ENCODE measurements around the gene FOXK2. TPM values are rescaled to one million over a fixed set of nuclear protein-coding genes. Genes with fewer than 3 reads are reported as not detected.
A peak's percentile ranks its signal among the peaks of the same experiment; 100 is the strongest.

FOXK2 gene
- total RNA-seq, 4 donors from 2014 or later, result 40.6 to 67.7 (median 61.1) TPM

- no peaks in the 10 kb centered on the region for H3K36me3 ChIP-seq
- H3K27ac ChIP-seq, result peak overlapping the region in 1 of 4 donors; percentile 60
- no peaks in the 10 kb centered on the region for H3K9me3 ChIP-seq
- H3K4me1 ChIP-seq, result peaks cover 0 to 18% (median 2%) of the 10 kb centered on the region in 4 donors
- TF ChIP-seq CTCF (IDR thresholded peaks at IDR 0.05), result no peak
- DNase-seq, result no peak
- H3K27me3 ChIP-seq, result no peaks in the 10 kb centered on the region
- peak overlapping the region in 1 of 4 donors; percentile 5 for H3K4me3 ChIP-seq
Measured at GRCh38 chr17:82544431-82545070, 25.0 kb downstream of the FOXK2 start.

GRCh38 chr17:82545071-82545462 lies 25.5 kb downstream of the FOXK2 start:
- peak overlapping the region in 1 of 4 donors; percentile 5 for H3K4me3 ChIP-seq
- H3K27ac ChIP-seq, result peak overlapping the region in 1 of 4 donors; percentile 60
- peaks cover 0 to 20% (median 2%) of the 10 kb centered on the region in 4 donors for H3K4me1 ChIP-seq
- H3K9me3 ChIP-seq, result no peaks in the 10 kb centered on the region
- TF ChIP-seq CTCF (IDR thresholded peaks at IDR 0.05) (no peak), POLR2A (IDR thresholded peaks at IDR 0.05) (no peak)
- H3K36me3 ChIP-seq, result no peaks in the 10 kb centered on the region
- H3K27me3 ChIP-seq, result no peaks in the 10 kb centered on the region
- no peak for DNase-seq

DNA sequence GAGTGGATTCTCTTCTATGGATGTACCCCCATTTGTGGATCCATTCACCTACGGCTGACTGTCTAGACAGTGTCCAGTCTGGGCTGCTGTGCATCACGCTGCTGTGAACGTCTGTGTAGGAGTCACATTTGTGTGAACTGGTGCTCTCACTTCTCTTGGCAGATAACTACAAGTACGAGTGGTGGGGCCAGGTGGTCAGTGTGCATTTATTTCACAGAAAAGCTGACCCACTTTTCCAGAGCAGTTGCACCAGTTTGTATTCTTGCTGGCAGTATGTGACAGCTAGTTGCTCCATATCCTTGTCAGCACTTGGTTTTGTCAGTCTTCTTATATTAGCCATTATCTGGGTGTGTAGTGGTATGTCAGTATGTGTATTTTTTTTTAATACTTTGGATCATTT lies 28.4 kb downstream of the FOXK2 start:
- Histone ChIP-seq H3K9me3 (no peaks in the 10 kb centered on the region), H3K27me3 (no peaks in the 10 kb centered on the region), H3K4me1 (peaks cover 0 to 30% (median 4%) of the 10 kb centered on the region in 4 donors), H3K4me3 (no peak overlapping the region), H3K36me3 (no peaks in the 10 kb centered on the region), H3K27ac (no peak overlapping the region)
- DNase-seq, result no peak
- no peak for TF ChIP-seq POLR2A (IDR thresholded peaks at IDR 0.05)
- TF ChIP-seq CTCF (IDR thresholded peaks at IDR 0.05), result no peak

GRCh38 chr17:82548681-82549303 lies 29.3 kb downstream of the FOXK2 start:
- no peaks in the 10 kb centered on the region for H3K9me3 ChIP-seq
- H3K27ac ChIP-seq, result peak overlapping the region in 1 of 4 donors; percentile 52
- H3K27me3 ChIP-seq, result no peaks in the 10 kb centered on the region
- no peaks in the 10 kb centered on the region for H3K36me3 ChIP-seq
- no peak for TF ChIP-seq POLR2A (IDR thresholded peaks at IDR 0.05)
- TF ChIP-seq CTCF (IDR thresholded peaks at IDR 0.05), result no peak
- no peak overlapping the region for H3K4me3 ChIP-seq
- DNase-seq, result no peak
- peaks cover 0 to 30% (median 4%) of the 10 kb centered on the region in 4 donors for H3K4me1 ChIP-seq

DNA sequence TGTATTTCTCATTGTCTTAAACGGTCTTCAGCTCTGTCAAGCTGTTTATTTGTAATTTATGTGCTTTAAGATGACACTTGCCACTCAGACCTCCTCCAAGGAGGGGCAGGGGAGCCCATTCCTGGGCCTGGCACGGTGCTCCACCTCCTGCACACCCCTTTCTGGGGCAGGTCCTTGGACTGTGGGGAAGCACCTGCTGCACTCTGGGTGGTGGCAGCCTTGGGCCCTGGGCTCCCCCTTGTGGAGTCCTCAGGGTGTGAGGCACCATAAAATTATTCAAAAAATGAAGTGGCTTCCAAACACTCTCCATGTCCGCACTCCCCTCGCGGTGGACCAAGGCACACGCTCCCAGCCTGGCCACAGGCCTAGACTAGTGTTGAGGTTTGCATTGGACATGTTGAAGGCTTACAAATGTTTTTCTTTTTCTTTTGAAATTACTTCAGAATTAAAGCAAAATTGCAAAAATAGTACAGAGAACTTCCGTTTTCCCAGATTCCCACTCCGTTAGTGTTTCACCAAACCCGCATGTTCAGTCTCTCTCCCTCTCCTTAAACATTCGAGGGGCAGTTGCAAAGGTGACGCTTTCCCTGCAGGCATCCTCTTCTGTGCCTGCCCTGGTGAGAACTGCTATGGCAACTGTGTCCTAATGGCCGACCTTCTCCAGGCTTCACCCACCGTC lies 32.4 kb downstream of the FOXK2 start:
- Histone ChIP-seq H3K27me3 (no peaks in the 10 kb centered on the region), H3K4me1 (peaks cover 0 to 32% (median 4%) of the 10 kb centered on the region in 4 donors), H3K4me3 (no peak overlapping the region), H3K36me3 (no peaks in the 10 kb centered on the region), H3K27ac (no peak overlapping the region), H3K9me3 (no peaks in the 10 kb centered on the region)
- no peak for TF ChIP-seq POLR2A (IDR thresholded peaks at IDR 0.05)
- TF ChIP-seq CTCF (IDR thresholded peaks at IDR 0.05), result peak; percentile 66 to 81 (median 72)
- peak; percentile 76 to 88 (median 76) for DNase-seq
